ENCODE measurements around the gene KCNQ5. TPM values are rescaled to one million over a fixed set of nuclear protein-coding genes. Genes with fewer than 3 reads are reported as not detected.

KCNQ5 gene
- total RNA-seq, 2 experiments from 2014 or later: 2.1 to 2.5 TPM

GRCh38 chr6:72911463-72912155 lies 289.7 kb downstream of the KCNQ5 start:
- intact Hi-C loops (cut with DNase I, micrococcal nuclease): no loop called here
- Mint-ChIP-seq H3K36me3 (ENCODE audit: low read depth) (no peaks in the 10 kb centered on the region), H3K9me3 (no peaks in the 10 kb centered on the region), H3K4me3 (no peak overlapping the region), H3K27ac (no peak overlapping the region), H3K4me1 (ENCODE audit: low read depth) (no peaks in the 10 kb centered on the region), H3K27me3 (no peaks in the 10 kb centered on the region)
- Histone ChIP-seq H3K36me3 (ENCODE audit: insufficient read depth, low read length) (no peaks in the 10 kb centered on the region), H3K9me3 (ENCODE audit: control insufficient read depth in 1 of 2, insufficient read depth in 1 of 2, low read length in 2 of 2) (no peaks in the 10 kb centered on the region), H3K27ac (ENCODE audit: low read depth in 1 of 2, low read length in 2 of 2) (no peak overlapping the region), H3K4me3 (ENCODE audit: low read length) (no peak overlapping the region), H3K27me3 (ENCODE audit: control insufficient read depth in 1 of 2, insufficient read depth in 2 of 2, low read length in 2 of 2) (no peaks in the 10 kb centered on the region), H3K4me1 (ENCODE audit: insufficient read depth, low read length) (no peaks in the 10 kb centered on the region)
- ATAC-seq (ENCODE audit: poor library complexity) (no peak), DNase-seq (no peak)
- ChIA-PET POLR2A (no interaction called here), CTCF (no interaction called here)
- no peak for TF ChIP-seq CTCF (IDR thresholded peaks at IDR 0.05)

DNA sequence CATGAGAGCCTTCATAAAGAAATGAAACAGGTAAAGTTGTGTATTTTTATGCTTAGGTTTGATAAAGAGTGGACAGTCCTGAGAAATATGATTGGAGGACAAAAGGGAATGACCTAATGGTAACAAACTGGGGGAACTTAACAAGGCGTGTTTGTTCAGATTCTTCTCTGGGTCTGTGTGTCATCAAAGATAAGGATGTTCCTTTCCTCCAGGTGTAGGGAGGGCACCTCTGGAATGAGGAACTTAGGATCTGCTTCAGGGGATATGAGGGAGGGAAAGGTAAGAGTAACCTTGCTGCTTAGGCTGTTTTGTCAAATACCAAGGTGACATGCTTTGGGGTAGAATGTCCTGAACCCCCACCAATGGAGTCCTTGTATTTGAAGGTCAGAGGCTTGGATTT lies 291.9 kb downstream of the KCNQ5 start:
- TF ChIP-seq CTCF (IDR thresholded peaks at IDR 0.05): no peak
- ATAC-seq (ENCODE audit: poor library complexity): no peak
- ChIA-PET CTCF (no interaction called here), POLR2A (no interaction called here)
- Mint-ChIP-seq H3K27ac (no peak overlapping the region), H3K9me3 (no peaks in the 10 kb centered on the region), H3K4me3 (no peak overlapping the region), H3K36me3 (ENCODE audit: low read depth) (no peaks in the 10 kb centered on the region), H3K27me3 (no peaks in the 10 kb centered on the region), H3K4me1 (ENCODE audit: low read depth) (no peaks in the 10 kb centered on the region)
- Histone ChIP-seq H3K4me3 (ENCODE audit: low read length) (no peak overlapping the region), H3K9me3 (ENCODE audit: control insufficient read depth in 1 of 2, insufficient read depth in 1 of 2, low read length in 2 of 2) (no peaks in the 10 kb centered on the region), H3K27me3 (ENCODE audit: control insufficient read depth in 1 of 2, insufficient read depth in 2 of 2, low read length in 2 of 2) (no peaks in the 10 kb centered on the region), H3K36me3 (ENCODE audit: insufficient read depth, low read length) (no peaks in the 10 kb centered on the region), H3K4me1 (ENCODE audit: insufficient read depth, low read length) (no peaks in the 10 kb centered on the region), H3K27ac (ENCODE audit: low read depth in 1 of 2, low read length in 2 of 2) (no peak overlapping the region)
- DNase-seq: no peak
- intact Hi-C loops (cut with DNase I, micrococcal nuclease): no loop called here

- Mint-ChIP-seq H3K27ac (no peak overlapping the region), H3K4me3 (no peak overlapping the region), H3K27me3 (no peaks in the 10 kb centered on the region), H3K9me3 (no peaks in the 10 kb centered on the region), H3K36me3 (ENCODE audit: low read depth) (no peaks in the 10 kb centered on the region), H3K4me1 (ENCODE audit: low read depth) (no peaks in the 10 kb centered on the region)
- no peak for ATAC-seq (ENCODE audit: poor library complexity)
- ChIA-PET CTCF (no interaction called here), POLR2A (no interaction called here)
- intact Hi-C loops (cut with DNase I, micrococcal nuclease): no loop called here
- no peak for DNase-seq
- no peak overlapping the region for H3K4me3 ChIP-seq (ENCODE audit: low read length)
- no peaks in the 10 kb centered on the region for H3K27me3 ChIP-seq (ENCODE audit: control insufficient read depth in 1 of 2, insufficient read depth in 2 of 2, low read length in 2 of 2)
- no peak overlapping the region for H3K27ac ChIP-seq (ENCODE audit: low read depth in 1 of 2, low read length in 2 of 2)
- H3K36me3 ChIP-seq (ENCODE audit: insufficient read depth, low read length): no peaks in the 10 kb centered on the region
- no peak for TF ChIP-seq CTCF (IDR thresholded peaks at IDR 0.05)
- H3K9me3 ChIP-seq (ENCODE audit: control insufficient read depth in 1 of 2, insufficient read depth in 1 of 2, low read length in 2 of 2): no peaks in the 10 kb centered on the region
- H3K4me1 ChIP-seq (ENCODE audit: insufficient read depth, low read length): no peaks in the 10 kb centered on the region
Observed at GRCh38 chr6:72916298-72916697, 294.4 kb downstream of the KCNQ5 start.

Data from CD4-positive, alpha-beta T cell (primary cell).